ENCODE measurements around the gene HADHA.

GRCh38 chr2:26165403-26165802 lies 79.0 kb downstream of the HADHA start:
- TF ChIP-seq CTCF (IDR thresholded peaks at IDR 0.05): no peak
- TF ChIP-seq POLR2A (IDR thresholded peaks at IDR 0.05): no peak
